Body of pancreas (tissue), 4 donors: Measurements from ENCODE around the gene CSNK1A1L. TPM values are rescaled to one million over a fixed set of nuclear protein-coding genes. Genes with fewer than 3 reads are reported as not detected.
A peak's percentile ranks its signal among the peaks of the same experiment; 100 is the strongest.

Source experiments
- ATAC-seq: fragments of 150-250 bp; one replicate; pipeline ENCODE4 v1.9.1; 2016
- DNase-seq, 4 donors: peaks; one replicate each; pipeline ENCODE4 v3.0.0-alpha.2; 2019
- H3K27ac ChIP-seq, 4 donors: fragments of 200-600 bp; sonication (generic); 1 replicate in 3 of 4; 2 replicates in 1 of 4; pipeline versions ENCODE4 v1.5.1 to v1.6.1; 2016 to 2019; ENCODE audit warnings: mild to moderate bottlenecking in 1 of 4, mixed read lengths in 1 of 4, moderate library complexity in 1 of 4
- H3K27me3 ChIP-seq, 2 donors: fragments of 200-600 bp; sonication (generic); one replicate each; pipeline ENCODE4 v1.6.0; 2016; ENCODE audit warnings: mild to moderate bottlenecking in 1 of 2
- H3K36me3 ChIP-seq, 2 donors: fragments of 200-600 bp; sonication (generic); replicated peaks in 1 of 2; 2 replicates each; pipeline ENCODE4 v1.5.1; 2016; ENCODE audit warnings: low read depth in 2 of 2; ENCODE audit not compliant: insufficient read depth in 1 of 2
- H3K4me1 ChIP-seq: fragments of 200-600 bp; sonication (generic); one replicate; pipeline ENCODE4 v1.6.0; 2016
- H3K4me3 ChIP-seq, 2 donors: fragments of 200-600 bp; sonication (generic); 1 replicate in 1 of 2; 2 replicates in 1 of 2; pipeline ENCODE4 v1.5.1; 2016 to 2019
- H3K9me3 ChIP-seq, 3 donors: fragments of 200-600 bp; sonication (generic); 1 replicate in 2 of 3; 2 replicates in 1 of 3; pipeline ENCODE4 v1.5.1; 2016
- CTCF ChIP-seq, 7 experiments: fragments of 450-650 bp in 4 of 7; fragments of 200-600 bp in 3 of 7; sonication (generic) in 3 of 7; IDR thresholded peaks; one replicate each; pipeline ENCODE4 v1.5.1; 2016 to 2019; ENCODE audit warnings: antibody characterized with exemption in 7 of 7
- POLR2A ChIP-seq, 3 donors: fragments of 450-650 bp; IDR thresholded peaks; one replicate each; pipeline ENCODE4 v1.6.1; 2016; ENCODE audit warnings: antibody characterized with exemption in 3 of 3, mild to moderate bottlenecking in 2 of 3
- WGBS, 2 donors: methylation state at CpG; one replicate each; pipeline ENCODE4 v1.1.5; 2017; 5-methylcytosine and 5-hydroxymethylcytosine counted together
- intact Hi-C: fragments of 100-400 bp; cut with DNase I; formaldehyde crosslinking; loops from one replicate; pipeline ENCODE4 v1.15.1; 2023
- total RNA-seq, 2 donors: library from RNA; depleted of rRNA; stranded (reverse); fragments of >200 nt; gene quantifications; one replicate each; pipeline ENCODE4 v1.1.0, GENCODE V29; 2016

CSNK1A1L gene
- total RNA-seq, 2 donors from 2014 or later, result not detected

- ATAC-seq, result no peak
- Histone ChIP-seq H3K9me3 (no peaks in the 10 kb centered on the region), H3K4me1 (no peaks in the 10 kb centered on the region), H3K27me3 (no peaks in the 10 kb centered on the region), H3K27ac (no peak overlapping the region), H3K36me3 (no peaks in the 10 kb centered on the region), H3K4me3 (no peak overlapping the region)
- TF ChIP-seq POLR2A (IDR thresholded peaks at IDR 0.05) (no peak), CTCF (IDR thresholded peaks at IDR 0.05) (no peak)
- intact Hi-C loops, result no loop called here
- DNase-seq, result no peak
- WGBS, 2 donors, result 85 to 86% methylated on average over 2 of the region's 2 CpGs
Measured at GRCh38 chr13:37136633-37137032, 31.2 kb upstream of the CSNK1A1L start.

GRCh38 chr13:37136187-37136586 is 30.7 kb upstream of the CSNK1A1L start:
- no peaks in the 10 kb centered on the region for H3K4me1 ChIP-seq
- no peaks in the 10 kb centered on the region for H3K36me3 ChIP-seq
- no peak for TF ChIP-seq CTCF (IDR thresholded peaks at IDR 0.05)
- no peak for TF ChIP-seq POLR2A (IDR thresholded peaks at IDR 0.05)
- 44 to 47% methylated on average over 2 of the region's 2 CpGs for WGBS, 2 donors
- DNase-seq (no peak), ATAC-seq (no peak)
- no peaks in the 10 kb centered on the region for H3K9me3 ChIP-seq
- no peaks in the 10 kb centered on the region for H3K27me3 ChIP-seq
- no peak overlapping the region for H3K4me3 ChIP-seq
- H3K27ac ChIP-seq, result no peak overlapping the region
- intact Hi-C loops, result no loop called here

GRCh38 chr13:37134411-37135041 is 29.1 kb upstream of the CSNK1A1L start:
- 51% methylated on average over 6 of the region's 6 CpGs for WGBS, 2 donors
- no peak for TF ChIP-seq POLR2A (IDR thresholded peaks at IDR 0.05)
- TF ChIP-seq CTCF (IDR thresholded peaks at IDR 0.05), result no peak
- no peak overlapping the region for H3K27ac ChIP-seq
- no peak for ATAC-seq
- H3K4me3 ChIP-seq, result no peak overlapping the region
- no peaks in the 10 kb centered on the region for H3K9me3 ChIP-seq
- intact Hi-C loops, result no loop called here
- H3K4me1 ChIP-seq, result no peaks in the 10 kb centered on the region
- H3K27me3 ChIP-seq, result no peaks in the 10 kb centered on the region
- DNase-seq, result peak in 1 of 4 donors; percentile 2
- H3K36me3 ChIP-seq, result no peaks in the 10 kb centered on the region

- DNase-seq (no peak), ATAC-seq (no peak)
- intact Hi-C loops, result no loop called here
- Histone ChIP-seq H3K4me3 (no peak overlapping the region), H3K36me3 (no peaks in the 10 kb centered on the region), H3K27me3 (no peaks in the 10 kb centered on the region), H3K9me3 (no peaks in the 10 kb centered on the region), H3K4me1 (peaks cover 6% of the 10 kb centered on the region), H3K27ac (no peak overlapping the region)
- 65 to 67% methylated on average over 2 of the region's 2 CpGs for WGBS, 2 donors
- no peak for TF ChIP-seq POLR2A (IDR thresholded peaks at IDR 0.05)
- no peak for TF ChIP-seq CTCF (IDR thresholded peaks at IDR 0.05)
Measured at GRCh38 chr13:37132211-37132610, 26.7 kb upstream of the CSNK1A1L start.

- whole genome bisulfite sequencing, 2 donors, result 48 to 67% methylated on average over 3 of the region's 3 CpGs
- ATAC-seq (no peak), DNase-seq (no peak)
- TF ChIP-seq CTCF (IDR thresholded peaks at IDR 0.05) (no peak), POLR2A (IDR thresholded peaks at IDR 0.05) (no peak)
- Histone ChIP-seq H3K36me3 (no peaks in the 10 kb centered on the region), H3K4me1 (peaks cover 11% of the 10 kb centered on the region), H3K27ac (no peak overlapping the region), H3K27me3 (no peaks in the 10 kb centered on the region), H3K9me3 (no peaks in the 10 kb centered on the region), H3K4me3 (no peak overlapping the region)
- intact Hi-C loops, result no loop called here
Measured at GRCh38 chr13:37131092-37131491, 25.6 kb upstream of the CSNK1A1L start.
